HCT116 (cell line): ENCODE data around the gene APOBEC3B. TPM values are rescaled to one million over a fixed set of nuclear protein-coding genes. Genes with fewer than 3 reads are reported as not detected.

Experiments used
- ATAC-seq: fragments of 200-7000 bp; cut with Tn5 transposase; 2 replicates; pipeline ENCODE4 v1.9.1; 2020; ENCODE audit warnings: mild to moderate bottlenecking, moderate library complexity
- BruUV-seq: library from RNA; stranded (reverse); fragments of 400-500 nt; replicated peaks from 2 replicates; lab custom pipeline; 2021; lab: Mats Ljungman, UMichigan
- CTCF ChIA-PET: fragments of 300-600 bp; sonication (Branson Sonifier 250); formaldehyde crosslinking; loops from one replicate; lab custom pipeline; 2021; ENCODE audit warnings: antibody characterized with exemption; lab: Charles Lee
- POLR2A ChIA-PET: fragments of 300-600, 350-600 bp; sonication (Branson Sonifier 250); formaldehyde crosslinking; loops from one replicate; lab custom pipeline; 2021; ENCODE audit warnings: antibody characterized with exemption; lab: Charles Lee
- RAD21 ChIA-PET, 2 experiments: fragments of 300-600 bp; sonication (Branson Sonifier 250); formaldehyde crosslinking; loops; one replicate each; lab custom pipeline; 2023; ENCODE audit warnings: low total read pairs in 2 of 2; ENCODE audit not compliant: uncharacterized antibody in 2 of 2, unreplicated experiment in 2 of 2, low non-redundant PET in 1 of 2; lab: Charles Lee
- DNase-seq: peaks from one replicate; pipeline ENCODE4 v3.0.0-alpha.2; 2010; ENCODE audit warnings: low read depth, low spot score
- H2AFZ ChIP-seq: fragments of 200-600 bp; shearing (Covaris generic), sonication (generic); 2 replicates; pipeline ENCODE4 v1.6.1; 2017; ENCODE audit warnings: low read depth, mixed run types, mixed read lengths, antibody characterized with exemption, low read length; ENCODE audit not compliant: poor library complexity, severe bottlenecking
- H3K27ac ChIP-seq: 2 replicates; pipeline ENCODE4 v1.5.1; 2012; ENCODE audit warnings: low read depth, low read length
- H3K27me3 ChIP-seq: fragments of 200-600 bp; sonication (generic); 2 replicates; pipeline ENCODE4 v1.6.1; 2016; ENCODE audit warnings: mixed run types, low read length, mixed read lengths; ENCODE audit not compliant: insufficient read depth
- H3K36me3 ChIP-seq, 2 experiments: fragments of 200-500 bp in 1 of 2; fragments of 200-600 bp in 1 of 2; sonication (Bioruptor generic) in 1 of 2; sonication (generic) in 1 of 2; 2 replicates each; pipeline versions ENCODE4 v1.5.1 to v1.6.1; 2014 to 2016; ENCODE audit warnings: low read length in 2 of 2, inconsistent platforms in 1 of 2, mixed read lengths in 1 of 2, mixed run types in 1 of 2; ENCODE audit not compliant: insufficient read depth in 2 of 2, control insufficient read depth in 1 of 2
- H3K4me1 ChIP-seq, 2 experiments: fragments of 200-600 bp in 1 of 2; sonication (generic) in 1 of 2; 2 replicates each; pipeline versions ENCODE4 v1.5.1 to v1.6.1; 2012 to 2017; ENCODE audit warnings: low read length in 2 of 2, inconsistent platforms in 1 of 2, mild to moderate bottlenecking in 1 of 2, mixed read lengths in 1 of 2, mixed run types in 1 of 2, moderate library complexity in 1 of 2; ENCODE audit not compliant: insufficient read depth in 2 of 2, control insufficient read depth in 1 of 2
- H3K4me2 ChIP-seq: fragments of 200-600 bp; sonication (generic); 2 replicates; pipeline ENCODE4 v1.6.1; 2017; ENCODE audit warnings: mixed run types, low read length, mixed read lengths
- H3K4me3 ChIP-seq, 2 experiments: fragments of 200-600 bp in 1 of 2; sonication (generic) in 1 of 2; replicated peaks in 1 of 2; 2 replicates each; pipeline ENCODE4 v1.5.1; 2011 to 2016; ENCODE audit warnings: low read length in 2 of 2, control low read depth in 1 of 2, low read depth in 1 of 2, mild to moderate bottlenecking in 1 of 2, mixed read lengths in 1 of 2, mixed run types in 1 of 2
- H3K79me2 ChIP-seq: fragments of 200-600 bp; sonication (generic); 2 replicates; pipeline ENCODE4 v1.6.1; 2017; ENCODE audit warnings: mild to moderate bottlenecking, mixed run types, low read length, moderate library complexity, mixed read lengths; ENCODE audit not compliant: insufficient read depth
- H3K9ac ChIP-seq: fragments of 200-600 bp; sonication (generic); 2 replicates; pipeline ENCODE4 v1.6.1; 2016; ENCODE audit warnings: low read length, mixed read lengths
- H3K9me2 ChIP-seq: fragments of 200-600 bp; sonication (generic), shearing (Covaris generic); 2 replicates; pipeline ENCODE4 v1.6.1; 2017; ENCODE audit warnings: mixed run types, mild to moderate bottlenecking, moderate library complexity; ENCODE audit not compliant: insufficient read depth
- H3K9me3 ChIP-seq, 2 experiments: fragments of 200-500 bp in 1 of 2; fragments of 200-600 bp in 1 of 2; sonication (Bioruptor generic) in 1 of 2; sonication (generic) in 1 of 2; 2 replicates each; pipeline ENCODE4 v1.6.1; 2014 to 2017; ENCODE audit warnings: low read length in 2 of 2, mixed read lengths in 2 of 2, inconsistent platforms in 1 of 2, low read depth in 1 of 2, mild to moderate bottlenecking in 1 of 2, mixed run types in 1 of 2, moderate library complexity in 1 of 2; ENCODE audit not compliant: control insufficient read depth in 1 of 2, insufficient read depth in 1 of 2
- H4K20me1 ChIP-seq: fragments of 200-600 bp; sonication (generic), shearing (Covaris generic); 2 replicates; pipeline ENCODE4 v1.6.1; 2017; ENCODE audit warnings: mixed run types, mild to moderate bottlenecking, moderate library complexity; ENCODE audit not compliant: insufficient read depth
- CTCF ChIP-seq, 3 experiments: fragments of 200-600 bp in 1 of 3; sonication (generic) in 1 of 3; IDR thresholded peaks in 2 of 3; conservative IDR thresholded peaks in 1 of 3; 2 replicates each; pipeline ENCODE4 v1.5.1; 2012 to 2017; ENCODE audit warnings: low read depth in 2 of 3, low read length in 2 of 3, antibody characterized with exemption in 1 of 3, borderline replicate concordance in 1 of 3, control low read depth in 1 of 3, mild to moderate bottlenecking in 1 of 3, mixed read lengths in 1 of 3, mixed run types in 1 of 3, moderate library complexity in 1 of 3; ENCODE audit not compliant: insufficient read depth in 1 of 3
- EGR1 ChIP-seq: IDR thresholded peaks from 2 replicates; pipeline ENCODE4 v1.6.1; 2012; ENCODE audit warnings: low read depth
- JUND ChIP-seq: IDR thresholded peaks from 2 replicates; pipeline ENCODE4 v1.6.1; 2012
- RAD21 ChIP-seq: IDR thresholded peaks from 2 replicates; pipeline ENCODE4 v1.6.1; 2012; ENCODE audit warnings: low read depth, mild to moderate bottlenecking
- intact Hi-C: fragments of 100-400 bp; cut with micrococcal nuclease; formaldehyde crosslinking; loops from 2 replicates; pipeline ENCODE4 v1.10.0; 2022
- total RNA-seq: library from RNA; stranded (reverse); gene quantifications from one replicate; pipeline ENCODE4 v1.2.1, GENCODE V29; 2021; ENCODE audit not compliant: unreplicated experiment

The APOBEC3B gene
- total RNA-seq, 1 experiment from 2014 or later: 10.3 TPM

- no peaks in the 10 kb centered on the region for H3K79me2 ChIP-seq
- ATAC-seq: peak; percentile 56
- no TSS peak for BruUV-seq
- ChIA-PET CTCF (interaction anchor here (0.6 to 2.0 kb wide), 4 partner anchors 8 to 57 kb away, joined by 3 to 5 read pairs (median 3); no protein-coding TSS in a partner anchor), POLR2A (interaction anchor here (0.8 to 1.3 kb wide), 2 partner anchors 22 to 54 kb away, joined by 3 read pairs; no protein-coding TSS in a partner anchor), RAD21 (no interaction called here)
- peak overlapping the region; percentile 26 for H2AFZ ChIP-seq
- peak overlapping the region; percentile 66 for H3K4me2 ChIP-seq
- intact Hi-C loops: no loop called here
- peak; percentile 40 to 55 (median 47); a peak in 3 of 6 replicates for TF ChIP-seq CTCF (IDR thresholded peaks at IDR 0.05 in 2 of 3, conservative IDR thresholded peaks at IDR 0.05 in 1 of 3; ENCODE audit: borderline replicate concordance in 1 of 3, insufficient read depth in 1 of 3, low read depth in 2 of 3, low read length in 2 of 3)
- no peak for TF ChIP-seq JUND
- peak; percentile 34; the same call in 1 of the 2 replicates for TF ChIP-seq RAD21
- peak; percentile 95 for TF ChIP-seq EGR1
- peak overlapping the region; percentile 50; the same call in 1 of the 2 replicates for H3K9ac ChIP-seq
- H4K20me1 ChIP-seq: no peaks in the 10 kb centered on the region
- peaks cover 0 to 8% of the 10 kb centered on the region in 2 experiments; a peak in 1 of 4 replicates for H3K9me3 ChIP-seq
- H3K27me3 ChIP-seq: no peaks in the 10 kb centered on the region
- H3K4me1 ChIP-seq: peaks cover 22 to 42% of the 10 kb centered on the region in 2 experiments
- no peaks in the 10 kb centered on the region for H3K9me2 ChIP-seq
- peak overlapping the region in 1 of 2 experiments; percentile 50; a peak in 2 of 4 replicates for H3K4me3 ChIP-seq
- no peaks in the 10 kb centered on the region for H3K36me3 ChIP-seq
- DNase-seq: peak; percentile 37
- peak overlapping the region; percentile 50 for H3K27ac ChIP-seq
Observed at GRCh38 chr22:38981005-38981991, 849 bp upstream of the APOBEC3B start.
